ENCODE results near the gene SH2D5.

SH2D5 gene

GRCh38 chr1:20724364-20725188 lies 7.9 kb downstream of the SH2D5 start:
- Histone ChIP-seq H2AFZ (ENCODE audit: low read depth, low read length) (no peak overlapping the region), H3K4me2 (ENCODE audit: insufficient read depth, low read length) (no peak overlapping the region), H3K27me3 (ENCODE audit: insufficient read depth, low read length, poor library complexity) (peaks cover 8% of the 10 kb centered on the region), H3K79me2 (ENCODE audit: insufficient read depth, low read length) (no peaks in the 10 kb centered on the region), H3K9ac (ENCODE audit: low read depth, low read length) (no peak overlapping the region), H3K9me3 (ENCODE audit: insufficient read depth, low read length, severe bottlenecking) (no peaks in the 10 kb centered on the region), H3K4me1 (ENCODE audit: insufficient read depth, low read length) (no peaks in the 10 kb centered on the region), H4K20me1 (ENCODE audit: insufficient read depth, low read length) (no peaks in the 10 kb centered on the region; the same call in 1 of the 2 replicates), H3K4me3 (ENCODE audit: low read depth in 1 of 2, low read length in 2 of 2) (no peak overlapping the region), H3K36me3 (ENCODE audit: insufficient read depth, low read length) (no peaks in the 10 kb centered on the region), H3K27ac (ENCODE audit: low read length) (no peak overlapping the region)
- no peak for ATAC-seq (ENCODE audit: insufficient read depth, low read depth)
- TF ChIP-seq EZH2 (IDR thresholded peaks at IDR 0.05; ENCODE audit: borderline replicate concordance, low read depth, low read length, severe bottlenecking) (no peak), CTCF (IDR thresholded peaks at IDR 0.05; ENCODE audit: borderline replicate concordance, extremely low read depth, low read length, poor library complexity, severe bottlenecking) (no peak)
- DNase-seq = no peak

DNA sequence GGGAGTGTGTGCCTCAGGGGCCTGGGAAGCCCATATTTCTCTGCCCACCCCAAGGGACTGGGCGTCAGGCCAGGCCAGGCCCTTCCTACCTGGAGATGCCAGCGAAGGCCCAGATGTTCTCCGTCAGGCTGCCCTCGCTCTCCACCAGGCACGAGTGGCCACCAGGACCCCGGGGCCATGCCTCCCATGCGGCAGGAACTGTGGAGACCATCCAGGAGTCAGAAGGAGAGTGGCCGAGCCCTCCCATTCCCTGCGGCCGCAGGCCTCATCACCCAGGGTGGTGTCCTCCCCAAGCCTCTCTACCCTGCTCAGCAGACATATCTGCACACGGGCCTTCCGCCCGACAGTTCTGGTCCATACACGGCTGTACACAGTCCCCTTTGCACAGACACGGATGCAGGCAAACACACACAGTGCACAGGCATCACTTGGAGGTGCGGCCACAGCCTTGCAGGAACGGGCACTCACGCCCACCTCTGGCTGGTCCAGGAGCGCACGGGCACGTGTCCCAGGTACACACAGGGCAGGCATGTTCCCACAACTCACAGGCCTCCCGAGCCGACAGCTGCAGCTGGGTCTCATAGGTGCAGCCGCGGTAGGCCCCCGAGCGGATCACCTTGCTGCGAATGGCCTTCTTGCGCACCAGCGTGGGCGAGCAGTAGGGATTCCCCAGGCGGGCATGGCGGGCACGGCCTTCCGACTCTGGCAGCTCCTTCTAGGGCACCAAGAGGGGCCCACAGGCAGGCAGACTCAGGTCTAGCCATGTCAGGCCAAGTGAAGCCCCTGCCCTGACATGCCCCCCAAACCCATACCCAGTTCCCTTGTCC lies 8.8 kb downstream of the SH2D5 start:
- ATAC-seq (ENCODE audit: insufficient read depth, low read depth) (no peak), DNase-seq (no peak)
- no peaks in the 10 kb centered on the region for H3K79me2 ChIP-seq (ENCODE audit: insufficient read depth, low read length)
- H3K9me3 ChIP-seq (ENCODE audit: insufficient read depth, low read length, severe bottlenecking) = no peaks in the 10 kb centered on the region
- H3K4me3 ChIP-seq (ENCODE audit: low read depth in 1 of 2, low read length in 2 of 2) = no peak overlapping the region
- no peak overlapping the region for H3K27ac ChIP-seq (ENCODE audit: low read length)
- no peak overlapping the region for H3K4me2 ChIP-seq (ENCODE audit: insufficient read depth, low read length)
- TF ChIP-seq CTCF (IDR thresholded peaks at IDR 0.05; ENCODE audit: borderline replicate concordance, extremely low read depth, low read length, poor library complexity, severe bottlenecking) (no peak), EZH2 (IDR thresholded peaks at IDR 0.05; ENCODE audit: borderline replicate concordance, low read depth, low read length, severe bottlenecking) (no peak)
- peaks cover 8% of the 10 kb centered on the region for H3K27me3 ChIP-seq (ENCODE audit: insufficient read depth, low read length, poor library complexity)
- no peaks in the 10 kb centered on the region for H3K36me3 ChIP-seq (ENCODE audit: insufficient read depth, low read length)
- H4K20me1 ChIP-seq (ENCODE audit: insufficient read depth, low read length) = no peaks in the 10 kb centered on the region; the same call in 1 of the 2 replicates
- no peak overlapping the region for H2AFZ ChIP-seq (ENCODE audit: low read depth, low read length)
- H3K9ac ChIP-seq (ENCODE audit: low read depth, low read length) = no peak overlapping the region
- no peaks in the 10 kb centered on the region for H3K4me1 ChIP-seq (ENCODE audit: insufficient read depth, low read length)

- Histone ChIP-seq H3K27me3 (ENCODE audit: insufficient read depth, low read length, poor library complexity) (peaks cover 10% of the 10 kb centered on the region), H4K20me1 (ENCODE audit: insufficient read depth, low read length) (no peaks in the 10 kb centered on the region; the same call in 1 of the 2 replicates), H2AFZ (ENCODE audit: low read depth, low read length) (no peak overlapping the region), H3K4me2 (ENCODE audit: insufficient read depth, low read length) (no peak overlapping the region), H3K27ac (ENCODE audit: low read length) (no peak overlapping the region), H3K36me3 (ENCODE audit: insufficient read depth, low read length) (no peaks in the 10 kb centered on the region), H3K4me1 (ENCODE audit: insufficient read depth, low read length) (peaks cover 1% of the 10 kb centered on the region; the same call in 1 of the 2 replicates), H3K9me3 (ENCODE audit: insufficient read depth, low read length, severe bottlenecking) (no peaks in the 10 kb centered on the region), H3K79me2 (ENCODE audit: insufficient read depth, low read length) (no peaks in the 10 kb centered on the region), H3K9ac (ENCODE audit: low read depth, low read length) (no peak overlapping the region), H3K4me3 (ENCODE audit: low read depth in 1 of 2, low read length in 2 of 2) (no peak overlapping the region)
- DNase-seq (no peak), ATAC-seq (ENCODE audit: insufficient read depth, low read depth) (no peak)
- TF ChIP-seq CTCF (IDR thresholded peaks at IDR 0.05; ENCODE audit: borderline replicate concordance, extremely low read depth, low read length, poor library complexity, severe bottlenecking) = no peak
- no peak for TF ChIP-seq EZH2 (IDR thresholded peaks at IDR 0.05; ENCODE audit: borderline replicate concordance, low read depth, low read length, severe bottlenecking)
Observed at GRCh38 chr1:20723159-20723536, 9.4 kb downstream of the SH2D5 start.
